Activated T-helper 1 cell treated with anti-CD3 and anti-CD28 coated beads, Interleukin-12 subunit alpha, Interleukin-12 subunit beta, Interleukin-2, Interleukin-4 antibody, amounts not matched to agents 30 ng/mL and 10 ng/mL and 1 ng/mL, durations not matched to agents 14 hours and 24 hours and 36 hours (primary cell): ENCODE measurements around the gene FABP7. TPM values are rescaled to one million over a fixed set of nuclear protein-coding genes. Genes with fewer than 3 reads are reported as not detected.

Experiments used
- total RNA-seq: library from RNA; stranded (reverse); gene quantifications from 2 replicates; pipeline ENCODE4 v1.2.3, GENCODE V29; 2022

FABP7 gene
- total RNA-seq, 1 donor from 2014 or later = not detected

Other genes starting within 250 kb of the FABP7 start
- gene PKIB, start 169.3 kb upstream of the FABP7 start, total RNA-seq = 0.44 TPM in 1 of 2 replicates, not detected in the other
- 0.47 and 0.64 TPM in 2 replicates for gene SMPDL3A, start 9.5 kb downstream of the FABP7 start, total RNA-seq
- not detected in 2 replicates for gene CLVS2, start 216.5 kb downstream of the FABP7 start, total RNA-seq